Neutrophil (primary cell): ENCODE results near the gene RETSAT.

ENCODE experiments used
- H3K27ac ChIP-seq: fragments of 200-600 bp; sonication (generic); 2 replicates; pipeline ENCODE4 v1.5.1; 2016; ENCODE audit warnings: mild to moderate bottlenecking, moderate library complexity
- H3K27me3 ChIP-seq: fragments of 200-600 bp; sonication (generic); 2 replicates; pipeline ENCODE4 v1.6.0; 2016; ENCODE audit warnings: mild to moderate bottlenecking
- H3K36me3 ChIP-seq: fragments of 200-600 bp; sonication (generic); 2 replicates; pipeline ENCODE4 v1.5.1; 2017
- H3K4me1 ChIP-seq, 2 experiments: fragments of 200-600 bp in 1 of 2; sonication (generic) in 1 of 2; 1 replicate in 1 of 2; 2 replicates in 1 of 2; pipeline versions ENCODE4 v1.5.1 to v1.6.1; 2013 to 2016; ENCODE audit warnings: low read depth in 1 of 2, low read length in 1 of 2, mild to moderate bottlenecking in 1 of 2, moderate library complexity in 1 of 2; ENCODE audit not compliant: control insufficient read depth in 1 of 2, insufficient read depth in 1 of 2
- H3K4me3 ChIP-seq, 2 experiments: fragments of 200-600 bp in 1 of 2; sonication (generic) in 1 of 2; 1 replicate in 1 of 2; 2 replicates in 1 of 2; pipeline ENCODE4 v1.5.1; 2013 to 2016; ENCODE audit warnings: low read depth in 1 of 2, low read length in 1 of 2, mild to moderate bottlenecking in 1 of 2, moderate library complexity in 1 of 2
- H3K9me3 ChIP-seq: fragments of 200-600 bp; sonication (generic); 2 replicates; pipeline ENCODE4 v1.5.1; 2016
- TF ChIP-seq, protein P1 (sequence below): fragments of 200-600 bp; sonication (generic); IDR thresholded peaks from 2 replicates; pipeline ENCODE4 v1.5.1; 2016; ENCODE audit warnings: antibody characterized with exemption

RETSAT gene

DNA sequence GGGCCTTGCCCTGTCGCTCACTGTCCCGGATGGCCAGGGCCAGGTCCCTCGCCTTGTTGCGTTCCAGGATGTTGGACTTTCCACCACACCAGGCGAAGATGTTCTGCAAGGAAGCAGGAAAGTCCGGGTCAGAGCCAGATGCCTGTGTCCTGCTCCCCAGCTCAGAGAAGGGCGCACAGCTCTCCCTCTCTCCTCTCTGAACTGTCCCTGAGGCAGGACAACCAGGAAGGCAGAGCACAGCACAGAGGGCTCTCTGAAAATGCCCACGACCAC, 44.8 kb upstream of the RETSAT start:
- H3K36me3 ChIP-seq = peaks cover 76% of the 10 kb centered on the region
- H3K27ac ChIP-seq = no peak overlapping the region
- H3K27me3 ChIP-seq = no peaks in the 10 kb centered on the region
- TF ChIP-seq, protein P1, sequence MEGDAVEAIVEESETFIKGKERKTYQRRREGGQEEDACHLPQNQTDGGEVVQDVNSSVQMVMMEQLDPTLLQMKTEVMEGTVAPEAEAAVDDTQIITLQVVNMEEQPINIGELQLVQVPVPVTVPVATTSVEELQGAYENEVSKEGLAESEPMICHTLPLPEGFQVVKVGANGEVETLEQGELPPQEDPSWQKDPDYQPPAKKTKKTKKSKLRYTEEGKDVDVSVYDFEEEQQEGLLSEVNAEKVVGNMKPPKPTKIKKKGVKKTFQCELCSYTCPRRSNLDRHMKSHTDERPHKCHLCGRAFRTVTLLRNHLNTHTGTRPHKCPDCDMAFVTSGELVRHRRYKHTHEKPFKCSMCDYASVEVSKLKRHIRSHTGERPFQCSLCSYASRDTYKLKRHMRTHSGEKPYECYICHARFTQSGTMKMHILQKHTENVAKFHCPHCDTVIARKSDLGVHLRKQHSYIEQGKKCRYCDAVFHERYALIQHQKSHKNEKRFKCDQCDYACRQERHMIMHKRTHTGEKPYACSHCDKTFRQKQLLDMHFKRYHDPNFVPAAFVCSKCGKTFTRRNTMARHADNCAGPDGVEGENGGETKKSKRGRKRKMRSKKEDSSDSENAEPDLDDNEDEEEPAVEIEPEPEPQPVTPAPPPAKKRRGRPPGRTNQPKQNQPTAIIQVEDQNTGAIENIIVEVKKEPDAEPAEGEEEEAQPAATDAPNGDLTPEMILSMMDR = no peak
- H3K9me3 ChIP-seq = no peaks in the 10 kb centered on the region
- H3K4me3 ChIP-seq = no peak overlapping the region
- H3K4me1 ChIP-seq = peaks cover 24 to 27% of the 10 kb centered on the region in 2 experiments

DNA sequence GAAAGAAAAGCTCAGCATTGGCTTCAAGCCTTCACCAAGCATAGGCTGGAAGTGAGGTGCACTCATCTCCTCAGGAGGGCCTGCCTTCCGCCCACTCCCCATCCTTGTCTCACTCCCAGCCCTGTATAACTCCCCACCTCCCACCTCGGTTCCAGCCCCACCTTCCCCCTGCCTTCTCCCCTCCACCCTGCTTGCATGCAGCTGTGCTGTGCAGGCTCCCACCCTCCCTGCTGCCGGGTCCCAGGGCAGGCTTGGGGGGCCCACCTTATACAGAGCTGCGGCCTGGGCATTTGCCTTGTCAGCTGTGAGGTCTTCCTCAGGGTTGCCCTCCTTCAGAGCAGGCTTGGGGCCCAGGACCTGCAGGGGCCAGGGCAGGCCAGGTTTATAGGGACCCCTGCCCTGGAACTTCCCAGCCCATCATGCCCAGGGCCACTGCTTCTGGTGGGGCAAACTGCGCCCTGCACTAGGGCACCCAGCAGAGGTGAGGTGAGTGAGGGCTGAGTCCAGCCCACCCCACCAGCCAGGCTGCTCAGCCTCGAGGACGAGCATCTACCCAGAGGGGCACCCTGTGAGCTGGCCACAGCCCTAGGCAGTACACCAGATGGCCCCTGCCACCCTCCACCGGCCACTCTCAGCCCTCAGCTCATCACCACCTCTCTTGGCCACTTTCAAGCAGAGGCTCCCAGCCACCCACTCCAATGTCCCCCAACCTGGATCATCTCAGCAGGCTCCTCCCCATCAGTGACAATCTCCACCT, 44.3 kb upstream of the RETSAT start:
- TF ChIP-seq, protein P1 = no peak

DNA sequence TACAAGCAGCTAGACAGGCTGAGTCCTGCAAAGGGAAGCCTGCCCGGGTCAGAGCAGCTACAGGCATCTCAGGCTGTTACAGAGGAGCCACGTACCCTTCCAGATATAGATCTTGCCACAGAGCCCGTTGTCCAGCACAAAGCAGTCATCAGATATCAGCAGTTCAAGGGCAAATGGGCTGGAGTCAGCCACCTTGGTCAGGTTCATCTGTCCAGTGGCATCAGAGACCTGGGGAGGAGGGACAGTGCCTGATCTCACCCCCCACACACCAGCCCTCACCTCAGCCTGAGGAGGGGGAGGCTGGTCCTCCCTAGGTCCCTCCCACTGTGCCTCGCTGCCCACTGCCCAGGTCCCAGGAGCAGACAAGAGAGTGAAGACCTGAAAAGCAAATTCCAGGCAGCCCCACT, 43.6 kb upstream of the RETSAT start:
- Histone ChIP-seq H3K9me3 (no peaks in the 10 kb centered on the region), H3K4me3 (no peak overlapping the region), H3K27me3 (no peaks in the 10 kb centered on the region), H3K27ac (no peak overlapping the region), H3K4me1 (peaks cover 18 to 19% of the 10 kb centered on the region in 2 experiments), H3K36me3 (peaks cover 88% of the 10 kb centered on the region)
- TF ChIP-seq, protein P1 = no peak

More for the DNA sequence above, 44.3 kb upstream of the RETSAT start:
- H3K27ac ChIP-seq = no peak overlapping the region
- H3K36me3 ChIP-seq = peaks cover 81% of the 10 kb centered on the region
- no peaks in the 10 kb centered on the region for H3K9me3 ChIP-seq
- no peaks in the 10 kb centered on the region for H3K27me3 ChIP-seq
- peaks cover 24 to 25% of the 10 kb centered on the region in 2 experiments for H3K4me1 ChIP-seq
- no peak overlapping the region for H3K4me3 ChIP-seq

DNA sequence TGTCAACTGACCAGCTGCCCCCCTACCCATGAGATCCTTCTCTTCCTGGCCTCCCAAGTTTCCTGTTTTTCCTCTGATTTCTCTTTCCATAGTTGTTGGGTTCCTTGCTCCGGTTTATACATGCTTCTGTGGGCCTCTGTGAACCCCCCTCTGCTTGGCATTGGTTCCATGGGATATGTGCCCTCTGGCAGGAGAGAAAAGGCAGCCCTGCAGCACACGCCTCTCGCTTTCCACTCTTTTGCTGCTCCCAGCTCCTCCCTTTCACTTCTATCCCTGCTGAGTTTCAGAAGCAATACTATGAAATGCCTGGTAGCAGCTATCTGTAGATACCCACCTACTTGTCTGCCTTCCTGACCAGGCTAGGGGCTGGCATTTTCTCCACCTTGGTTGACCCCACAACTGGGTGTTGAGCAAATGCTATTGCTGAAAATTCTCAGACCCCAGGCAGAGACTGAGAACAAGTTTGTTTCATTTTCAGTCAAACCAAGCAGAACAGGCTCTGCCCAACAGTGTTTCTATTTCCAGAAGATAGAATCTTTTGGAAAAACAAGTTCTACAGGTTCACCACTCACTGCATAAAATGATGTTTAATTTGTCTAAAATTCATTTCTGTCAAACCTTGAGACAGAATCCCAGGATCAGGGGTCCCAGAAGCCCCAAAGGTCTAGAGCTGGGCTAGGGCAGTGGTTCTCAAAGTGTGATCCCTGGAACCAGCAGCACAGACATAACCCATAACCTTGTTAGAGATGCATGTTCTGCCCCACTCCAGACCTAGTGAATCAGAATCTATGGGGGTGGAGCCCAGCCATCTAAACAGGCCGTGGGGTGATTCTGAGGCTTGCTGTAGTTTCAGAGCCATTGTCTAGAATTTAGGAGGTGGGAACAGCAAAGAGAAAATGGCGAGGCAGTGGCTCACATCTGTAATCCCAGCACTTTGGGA, 42.5 kb upstream of the RETSAT start:
- Histone ChIP-seq H3K27ac (no peak overlapping the region), H3K4me3 (no peak overlapping the region), H3K27me3 (no peaks in the 10 kb centered on the region), H3K36me3 (peaks cover 98% of the 10 kb centered on the region), H3K9me3 (no peaks in the 10 kb centered on the region), H3K4me1 (peaks cover 6 to 7% of the 10 kb centered on the region in 2 experiments)
- TF ChIP-seq, protein P1 = no peak

DNA sequence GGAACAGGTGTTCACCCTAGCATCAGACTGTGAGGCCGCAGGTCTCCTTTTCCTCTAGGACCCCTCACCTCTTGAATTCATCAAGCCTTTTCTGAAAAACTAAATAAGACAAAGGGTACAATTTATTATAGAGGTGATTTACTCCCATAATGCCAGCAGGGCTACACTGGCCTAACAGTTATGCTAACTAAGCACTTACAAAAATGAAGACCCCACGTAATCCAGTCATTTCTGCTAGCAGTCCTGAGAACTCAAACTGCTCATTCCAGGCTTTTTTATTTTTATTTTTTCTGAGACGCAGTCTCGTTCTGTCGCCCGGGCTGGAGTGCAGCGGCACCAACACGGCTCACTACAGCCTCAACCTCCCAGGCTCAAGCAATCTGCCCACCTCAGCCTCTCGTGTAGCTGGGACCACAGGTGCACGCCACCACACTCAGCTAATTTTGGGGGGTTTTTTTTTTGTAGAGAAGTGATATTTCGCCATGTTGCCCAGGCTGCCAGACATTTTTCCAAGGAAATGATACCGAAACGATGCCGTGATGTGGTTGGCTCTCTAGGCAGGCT, 41.7 kb upstream of the RETSAT start:
- Histone ChIP-seq H3K27ac (no peak overlapping the region), H3K27me3 (no peaks in the 10 kb centered on the region), H3K4me1 (no peaks in the 10 kb centered on the region), H3K36me3 (peaks cover 98% of the 10 kb centered on the region), H3K4me3 (no peak overlapping the region), H3K9me3 (no peaks in the 10 kb centered on the region)
- TF ChIP-seq, protein P1 = no peak
